Adrenal gland (tissue), 12 donors: Measurements from ENCODE around the gene ACACB. TPM values are rescaled to one million over a fixed set of nuclear protein-coding genes. Genes with fewer than 3 reads are reported as not detected.
A peak's percentile ranks its signal among the peaks of the same experiment; 100 is the strongest.

Experiments used
- DNase-seq, 7 donors: peaks; one replicate each; pipeline ENCODE4 v3.0.0-alpha.2; 2019 to 2020
- H3K27ac ChIP-seq, 5 donors: fragments of 200-600 bp; sonication (generic) in 4 of 5; 1 replicate in 3 of 5; 2 replicates in 2 of 5; pipeline versions ENCODE4 v1.5.1 to v1.8.0; 2016 to 2020; ENCODE audit warnings: mild to moderate bottlenecking in 1 of 5
- H3K27me3 ChIP-seq: fragments of 200-600 bp; 2 replicates; pipeline ENCODE4 v1.8.0; 2021
- H3K36me3 ChIP-seq, 2 donors: fragments of 200-600 bp; replicated peaks in 1 of 2; 1 replicate in 1 of 2; 2 replicates in 1 of 2; pipeline versions ENCODE4 v1.5.1 to v1.8.0; 2018 to 2022
- H3K4me1 ChIP-seq, 2 donors: fragments of 200-600 bp; replicated peaks in 1 of 2; 1 replicate in 1 of 2; 2 replicates in 1 of 2; pipeline versions ENCODE4 v1.5.1 to v1.8.0; 2018 to 2021
- H3K4me3 ChIP-seq, 4 donors: fragments of 200-600 bp; sonication (generic) in 3 of 4; one replicate each; pipeline ENCODE4 v1.5.1; 2016 to 2018
- H3K9me3 ChIP-seq, 3 donors: fragments of 200-600 bp; sonication (generic) in 1 of 3; replicated peaks in 1 of 3; 1 replicate in 2 of 3; 2 replicates in 1 of 3; pipeline versions ENCODE4 v1.5.1 to v1.8.0; 2016 to 2021
- POLR2A ChIP-seq, 2 donors: fragments of 450-650 bp; IDR thresholded peaks; one replicate each; pipeline ENCODE4 v1.6.1; 2017; ENCODE audit warnings: antibody characterized with exemption in 2 of 2, mild to moderate bottlenecking in 2 of 2, moderate library complexity in 1 of 2
- WGBS, 4 donors: extraction: QIAGEN DNeasy Blood & Tissue Kit in 2 of 4; methylation state at CpG; one replicate each; pipeline versions ENCODE4 v1.1.5 to v1.1.7; 2013 to 2017; 5-methylcytosine and 5-hydroxymethylcytosine counted together
- intact Hi-C, 2 donors: fragments of 100-400 bp; cut with DNase I; formaldehyde crosslinking; loops; one replicate each; pipeline versions ENCODE4 v1.14.1 to v1.15.0; 2022 to 2023
- polyA plus RNA-seq, 3 donors: library from polyadenylated mRNA; stranded (reverse); fragments of 200-250 nt in 2 of 3; fragments of 350-450 nt in 1 of 3; fragmentation: Illumina TruSeq in 1 of 3; extraction: RNeasy Lipid Tissue Mini Kit (QIAGEN cat#74804) in 1 of 3; gene quantifications; one replicate each; pipeline ENCODE4 v1.2.3, GENCODE V29; 2013 to 2014
- total RNA-seq, 9 donors: library from RNA; depleted of rRNA in 4 of 9; stranded (reverse); fragments of >200 nt in 4 of 9; fragments of 120-200 nt in 1 of 9; fragmentation: NEBNext Ultra II Directional in 1 of 9; extraction: Animal tissue kit (Norgen Biotek cat#: 25700) in 1 of 9; gene quantifications; one replicate each; pipeline versions ENCODE4 v1.1.0 to v1.2.4, GENCODE V29; 2013 to 2023
- TF ChIP-seq, protein P1 (sequence below), 6 experiments: fragments of 450-650 bp in 4 of 6; fragments of 200-600 bp in 2 of 6; sonication (generic) in 1 of 6; IDR thresholded peaks; 1 replicate in 5 of 6; 2 replicates in 1 of 6; pipeline versions ENCODE4 v1.5.1 to v1.8.0; 2016 to 2021; ENCODE audit warnings: antibody characterized with exemption in 6 of 6, mild to moderate bottlenecking in 2 of 6, moderate library complexity in 1 of 6
- donor health status: healthy with polysubstance abuse.
- donor health status: Bipolar disorder and iron deficiency.
- donor health status: DM: yes; HTN: yes; CAD: no.
- donor health status: DM: no; HTN: no; CAD: no.
- donor health status: DM: no; HTN: no; CAD: no.
- donor health status: DM: yes; HTN: yes; CAD: no.

The ACACB gene
- total and polyA plus RNA-seq, 12 donors = 35.5 to 143 (median 65.7) TPM

DNA sequence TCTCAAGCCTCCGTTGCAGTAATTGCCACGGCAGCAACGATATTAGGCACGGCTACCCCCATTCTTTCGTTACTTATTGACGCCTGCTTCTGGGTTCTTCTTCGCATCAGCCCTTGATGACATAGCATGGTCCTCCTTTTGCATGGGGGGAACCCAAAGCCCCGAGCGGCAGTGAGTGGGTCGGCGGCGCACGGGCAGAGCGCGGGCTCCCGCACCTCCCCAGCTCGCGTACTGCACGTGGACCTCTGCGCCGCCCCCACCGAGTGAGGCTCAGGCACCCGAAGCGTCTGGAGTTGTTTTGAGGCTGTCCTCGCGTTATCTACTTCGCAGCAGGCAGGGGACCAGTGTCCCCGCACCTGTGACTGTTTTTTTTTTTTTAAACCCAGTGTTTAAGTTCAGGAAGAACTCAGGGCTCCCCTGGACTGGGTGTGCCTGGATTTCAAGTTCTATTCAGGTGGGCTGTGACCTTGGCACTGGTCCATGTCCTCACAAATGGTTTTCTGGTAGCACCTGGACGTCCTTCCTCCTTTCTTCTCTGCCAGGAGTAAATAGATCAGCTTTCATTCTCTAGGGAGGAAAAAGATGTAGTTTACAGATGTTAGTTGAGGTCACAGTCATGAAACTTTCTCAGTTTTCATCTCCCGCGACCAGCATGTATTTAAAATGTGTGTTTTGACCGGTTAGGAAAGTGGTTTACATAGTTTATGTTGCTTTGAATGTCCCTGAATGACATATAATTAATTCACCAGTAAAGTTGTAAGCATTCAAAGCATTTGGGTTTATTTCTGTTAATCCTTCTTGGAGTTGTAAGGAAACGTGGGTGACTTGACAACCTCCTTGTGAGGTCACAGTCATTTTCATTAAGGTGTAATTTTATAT lies 194.1 kb downstream of the ACACB start:
- Histone ChIP-seq H3K27me3 (peaks cover 23% of the 10 kb centered on the region), H3K36me3 (no peaks in the 10 kb centered on the region), H3K9me3 (no peaks in the 10 kb centered on the region), H3K4me3 (peak overlapping the region in 1 of 4 donors; percentile 50), H3K4me1 (peaks cover 12 to 14% of the 10 kb centered on the region in 2 donors), H3K27ac (no peak overlapping the region)
- no peak for TF ChIP-seq POLR2A (IDR thresholded peaks at IDR 0.05)
- TF ChIP-seq, protein P1, sequence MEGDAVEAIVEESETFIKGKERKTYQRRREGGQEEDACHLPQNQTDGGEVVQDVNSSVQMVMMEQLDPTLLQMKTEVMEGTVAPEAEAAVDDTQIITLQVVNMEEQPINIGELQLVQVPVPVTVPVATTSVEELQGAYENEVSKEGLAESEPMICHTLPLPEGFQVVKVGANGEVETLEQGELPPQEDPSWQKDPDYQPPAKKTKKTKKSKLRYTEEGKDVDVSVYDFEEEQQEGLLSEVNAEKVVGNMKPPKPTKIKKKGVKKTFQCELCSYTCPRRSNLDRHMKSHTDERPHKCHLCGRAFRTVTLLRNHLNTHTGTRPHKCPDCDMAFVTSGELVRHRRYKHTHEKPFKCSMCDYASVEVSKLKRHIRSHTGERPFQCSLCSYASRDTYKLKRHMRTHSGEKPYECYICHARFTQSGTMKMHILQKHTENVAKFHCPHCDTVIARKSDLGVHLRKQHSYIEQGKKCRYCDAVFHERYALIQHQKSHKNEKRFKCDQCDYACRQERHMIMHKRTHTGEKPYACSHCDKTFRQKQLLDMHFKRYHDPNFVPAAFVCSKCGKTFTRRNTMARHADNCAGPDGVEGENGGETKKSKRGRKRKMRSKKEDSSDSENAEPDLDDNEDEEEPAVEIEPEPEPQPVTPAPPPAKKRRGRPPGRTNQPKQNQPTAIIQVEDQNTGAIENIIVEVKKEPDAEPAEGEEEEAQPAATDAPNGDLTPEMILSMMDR (IDR thresholded peaks at IDR 0.05) = no peak
- no peak for DNase-seq
- 12 to 31% (median 13%) methylated on average over 11 to 33 of the region's 33 CpGs for WGBS, 4 donors
- intact Hi-C loops = no loop called here

Other genes starting within 250 kb of the ACACB start
- gene DAO, start 236.5 kb upstream of the ACACB start, total RNA-seq = not detected
- gene DAO, start 236.5 kb upstream of the ACACB start, polyA plus RNA-seq = not detected
- 1 to 10 TPM in 2 of 9 donors, under 1 TPM in 3, not detected in 4; 0.08 to 2.6 (median 1.00) TPM for gene SVOP, start 95.5 kb upstream of the ACACB start, total RNA-seq
- 1 to 10 TPM in 1 of 3 donors, under 1 TPM in 2; 0.20 to 1.5 (median 0.97) TPM for gene SVOP, start 95.5 kb upstream of the ACACB start, polyA plus RNA-seq
- gene USP30, start 64.0 kb upstream of the ACACB start, total RNA-seq = 10 to 100 TPM; 21.0 to 36.1 (median 24.4) TPM
- gene USP30, start 64.0 kb upstream of the ACACB start, polyA plus RNA-seq = 10 to 100 TPM in 2 of 3 donors, 1 to 10 TPM in 1; 9.3 to 28.0 (median 11.8) TPM
- 10 to 100 TPM in 7 of 9 donors, 1 to 10 TPM in 2; 4.2 to 22.6 (median 13.1) TPM for gene ALKBH2, start 23.1 kb upstream of the ACACB start, total RNA-seq
- gene ALKBH2, start 23.1 kb upstream of the ACACB start, polyA plus RNA-seq = 10 to 100 TPM; 18.3 to 43.6 (median 40.8) TPM
- 100 to 1,000 TPM in 4 of 9 donors, 10 to 100 TPM in 5; 55.9 to 135 (median 96.6) TPM for gene UNG, start 19.0 kb upstream of the ACACB start, total RNA-seq
- gene UNG, start 19.0 kb upstream of the ACACB start, polyA plus RNA-seq = 10 to 100 TPM; 52.5 to 74.2 (median 68.7) TPM
- under 1 TPM in 1 of 9 donors, not detected in 8; 0.22 TPM for gene FOXN4, start 192.7 kb downstream of the ACACB start, total RNA-seq
- gene FOXN4, start 192.7 kb downstream of the ACACB start, polyA plus RNA-seq = under 1 TPM in 1 of 3 donors, not detected in 2; 0.24 TPM
- not detected for gene MYO1H, start 231.3 kb downstream of the ACACB start, total RNA-seq
- gene MYO1H, start 231.3 kb downstream of the ACACB start, polyA plus RNA-seq = under 1 TPM in 2 of 3 donors, not detected in 1; 0.03 to 0.08 TPM